ENCODE results near the gene HINT2.

The HINT2 gene

DNA sequence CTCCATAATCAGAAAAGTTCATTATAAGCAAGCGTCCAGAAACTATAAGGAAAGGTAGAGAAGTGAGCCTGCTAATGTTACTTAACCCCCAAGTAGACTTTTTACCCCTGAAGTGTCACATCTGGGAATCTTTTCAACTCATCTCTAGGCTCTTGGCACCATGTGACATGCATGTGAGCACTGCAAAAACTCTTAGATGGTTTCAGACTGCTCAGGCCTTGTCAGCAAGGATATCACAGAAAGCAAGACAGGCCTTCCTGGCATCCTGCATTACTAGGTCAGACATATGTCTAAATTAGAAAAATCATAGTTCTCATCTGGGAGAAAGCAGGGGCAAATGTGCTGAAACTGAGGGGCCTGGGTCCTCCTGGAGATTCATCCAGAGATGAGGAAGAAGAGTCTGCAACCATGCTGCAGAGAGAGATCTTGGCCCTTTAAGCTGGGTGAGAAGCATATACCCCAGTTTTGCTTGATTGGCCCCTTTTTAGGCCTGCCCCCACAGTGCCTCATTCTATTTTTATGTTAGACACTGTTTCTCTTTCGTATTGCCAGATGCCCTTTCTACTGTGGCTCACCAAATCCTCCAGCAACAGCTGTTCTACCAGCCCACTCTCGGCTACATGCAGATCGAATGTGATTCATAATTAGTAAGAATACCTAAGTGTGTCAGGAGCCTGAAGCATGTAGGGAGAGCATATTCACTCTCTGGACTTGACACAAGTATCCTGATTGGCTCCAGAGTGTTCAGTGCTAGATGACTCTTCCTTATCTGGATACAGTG, 33.1 kb upstream of the HINT2 start:
- Histone ChIP-seq H3K4me3 (ENCODE audit: low read depth in 1 of 2, low read length in 2 of 2) (no peak overlapping the region), H3K9me3 (ENCODE audit: insufficient read depth, low read length, severe bottlenecking) (no peaks in the 10 kb centered on the region), H3K4me1 (ENCODE audit: insufficient read depth, low read length) (no peaks in the 10 kb centered on the region), H3K36me3 (ENCODE audit: insufficient read depth, low read length) (peaks cover 11% of the 10 kb centered on the region), H2AFZ (ENCODE audit: low read depth, low read length) (no peak overlapping the region), H3K27ac (ENCODE audit: low read length) (no peak overlapping the region), H4K20me1 (ENCODE audit: insufficient read depth, low read length) (no peaks in the 10 kb centered on the region), H3K79me2 (ENCODE audit: insufficient read depth, low read length) (no peaks in the 10 kb centered on the region), H3K9ac (ENCODE audit: low read depth, low read length) (no peak overlapping the region), H3K4me2 (ENCODE audit: insufficient read depth, low read length) (no peak overlapping the region), H3K27me3 (ENCODE audit: insufficient read depth, low read length, poor library complexity) (no peaks in the 10 kb centered on the region)
- DNase-seq (no peak), ATAC-seq (ENCODE audit: insufficient read depth, low read depth) (no peak)
- TF ChIP-seq, protein P1, sequence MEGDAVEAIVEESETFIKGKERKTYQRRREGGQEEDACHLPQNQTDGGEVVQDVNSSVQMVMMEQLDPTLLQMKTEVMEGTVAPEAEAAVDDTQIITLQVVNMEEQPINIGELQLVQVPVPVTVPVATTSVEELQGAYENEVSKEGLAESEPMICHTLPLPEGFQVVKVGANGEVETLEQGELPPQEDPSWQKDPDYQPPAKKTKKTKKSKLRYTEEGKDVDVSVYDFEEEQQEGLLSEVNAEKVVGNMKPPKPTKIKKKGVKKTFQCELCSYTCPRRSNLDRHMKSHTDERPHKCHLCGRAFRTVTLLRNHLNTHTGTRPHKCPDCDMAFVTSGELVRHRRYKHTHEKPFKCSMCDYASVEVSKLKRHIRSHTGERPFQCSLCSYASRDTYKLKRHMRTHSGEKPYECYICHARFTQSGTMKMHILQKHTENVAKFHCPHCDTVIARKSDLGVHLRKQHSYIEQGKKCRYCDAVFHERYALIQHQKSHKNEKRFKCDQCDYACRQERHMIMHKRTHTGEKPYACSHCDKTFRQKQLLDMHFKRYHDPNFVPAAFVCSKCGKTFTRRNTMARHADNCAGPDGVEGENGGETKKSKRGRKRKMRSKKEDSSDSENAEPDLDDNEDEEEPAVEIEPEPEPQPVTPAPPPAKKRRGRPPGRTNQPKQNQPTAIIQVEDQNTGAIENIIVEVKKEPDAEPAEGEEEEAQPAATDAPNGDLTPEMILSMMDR (IDR thresholded peaks at IDR 0.05; ENCODE audit: borderline replicate concordance, extremely low read depth, low read length, poor library complexity, severe bottlenecking): no peak
- TF ChIP-seq EZH2 (IDR thresholded peaks at IDR 0.05; ENCODE audit: borderline replicate concordance, low read depth, low read length, severe bottlenecking): no peak

DNA sequence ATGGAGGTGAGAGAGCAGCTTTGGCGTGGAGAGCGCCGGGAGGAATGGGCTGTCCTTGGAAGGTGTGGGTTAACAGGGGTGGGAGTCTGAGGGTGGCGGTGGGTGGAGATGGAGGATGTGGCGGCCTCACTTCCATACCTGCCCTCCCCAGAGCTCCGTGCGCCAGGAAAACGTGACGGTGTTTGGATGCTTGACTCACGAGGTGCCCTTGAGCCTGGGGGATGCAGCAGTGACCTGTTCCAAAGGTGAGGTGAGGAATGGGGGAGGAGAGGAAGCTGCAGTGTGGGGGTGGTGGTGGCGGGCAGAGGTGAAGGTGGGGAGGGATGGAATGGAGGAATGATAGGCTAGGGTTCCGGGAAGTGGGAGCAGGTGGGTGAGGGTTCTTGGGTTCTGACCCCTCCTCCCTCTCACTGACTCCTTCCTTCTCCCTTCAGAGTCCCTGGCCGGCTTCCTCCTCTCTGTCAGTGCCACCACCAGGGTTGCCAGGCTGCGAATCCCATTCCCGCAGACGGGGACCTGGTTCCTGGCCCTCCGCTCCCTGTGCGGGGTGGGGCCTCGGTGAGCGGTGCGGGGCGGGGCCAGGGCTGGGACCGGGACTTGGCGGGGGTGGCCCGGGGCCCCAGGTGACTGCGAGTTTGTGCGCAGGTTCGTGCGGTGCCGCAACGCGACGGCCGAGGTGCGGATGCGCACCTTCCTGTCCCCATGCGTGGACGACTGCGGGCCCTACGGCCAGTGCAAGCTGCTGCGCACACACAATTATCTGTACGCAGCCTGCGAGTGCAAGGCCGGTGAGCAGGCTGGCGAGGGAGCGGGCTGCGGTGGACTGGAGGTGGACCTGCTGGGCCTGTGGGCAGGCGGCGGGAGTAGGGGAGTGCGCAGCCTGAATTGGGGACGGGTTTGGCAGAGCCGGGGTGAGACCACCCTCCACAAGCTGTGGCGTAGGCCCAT, 31.3 kb upstream of the HINT2 start:
- TF ChIP-seq EZH2 (IDR thresholded peaks at IDR 0.05; ENCODE audit: borderline replicate concordance, low read depth, low read length, severe bottlenecking): no peak
- TF ChIP-seq, protein P1 (IDR thresholded peaks at IDR 0.05; ENCODE audit: borderline replicate concordance, extremely low read depth, low read length, poor library complexity, severe bottlenecking): no peak
- no peaks in the 10 kb centered on the region for H3K27me3 ChIP-seq (ENCODE audit: insufficient read depth, low read length, poor library complexity)
- H3K79me2 ChIP-seq (ENCODE audit: insufficient read depth, low read length): no peaks in the 10 kb centered on the region
- H3K9ac ChIP-seq (ENCODE audit: low read depth, low read length): no peak overlapping the region
- H3K4me2 ChIP-seq (ENCODE audit: insufficient read depth, low read length): no peak overlapping the region
- no peak overlapping the region for H3K4me3 ChIP-seq (ENCODE audit: low read depth in 1 of 2, low read length in 2 of 2)
- peaks cover 11% of the 10 kb centered on the region for H3K36me3 ChIP-seq (ENCODE audit: insufficient read depth, low read length)
- ATAC-seq (ENCODE audit: insufficient read depth, low read depth) (no peak), DNase-seq (no peak)
- no peaks in the 10 kb centered on the region for H3K9me3 ChIP-seq (ENCODE audit: insufficient read depth, low read length, severe bottlenecking)
- no peaks in the 10 kb centered on the region for H3K4me1 ChIP-seq (ENCODE audit: insufficient read depth, low read length)
- no peaks in the 10 kb centered on the region for H4K20me1 ChIP-seq (ENCODE audit: insufficient read depth, low read length)
- H3K27ac ChIP-seq (ENCODE audit: low read length): no peak overlapping the region
- H2AFZ ChIP-seq (ENCODE audit: low read depth, low read length): no peak overlapping the region

DNA sequence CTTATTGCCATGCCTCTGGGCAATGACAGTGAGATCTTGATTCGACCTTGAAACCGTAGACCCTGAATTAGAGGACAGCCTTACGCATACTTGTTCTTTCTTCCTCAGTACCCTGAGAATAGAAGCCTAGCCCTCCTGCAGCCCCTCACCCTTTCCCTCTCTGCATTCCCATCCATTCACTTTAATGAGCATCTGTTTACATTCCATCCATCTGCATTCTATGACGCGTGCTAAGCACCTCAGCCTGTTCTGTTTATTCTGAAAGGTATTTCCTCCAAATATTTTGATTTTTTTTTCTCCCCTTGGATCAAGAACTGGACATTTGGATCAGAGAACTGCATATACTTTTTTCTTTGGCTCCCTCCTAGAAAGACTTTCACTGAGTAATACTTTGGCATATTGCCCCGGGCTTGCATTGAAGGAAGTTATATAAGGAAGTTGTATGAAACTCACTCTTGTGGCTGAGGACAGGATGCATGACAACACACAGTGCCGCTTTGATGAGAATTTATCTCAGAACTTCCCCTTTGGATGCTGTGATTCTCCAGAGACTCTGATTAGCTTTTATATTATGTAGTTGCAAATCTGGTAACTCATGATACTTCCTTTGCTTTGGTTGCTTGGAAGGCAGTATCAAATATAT, 29.9 kb upstream of the HINT2 start:
- peak; percentile 17 for DNase-seq
- no peaks in the 10 kb centered on the region for H3K79me2 ChIP-seq (ENCODE audit: insufficient read depth, low read length)
- H3K27ac ChIP-seq (ENCODE audit: low read length): no peak overlapping the region
- TF ChIP-seq EZH2 (IDR thresholded peaks at IDR 0.05; ENCODE audit: borderline replicate concordance, low read depth, low read length, severe bottlenecking): no peak
- TF ChIP-seq, protein P1 (IDR thresholded peaks at IDR 0.05; ENCODE audit: borderline replicate concordance, extremely low read depth, low read length, poor library complexity, severe bottlenecking): no peak
- no peaks in the 10 kb centered on the region for H3K27me3 ChIP-seq (ENCODE audit: insufficient read depth, low read length, poor library complexity)
- no peak overlapping the region for H3K4me2 ChIP-seq (ENCODE audit: insufficient read depth, low read length)
- no peak overlapping the region for H3K4me3 ChIP-seq (ENCODE audit: low read depth in 1 of 2, low read length in 2 of 2)
- H3K9ac ChIP-seq (ENCODE audit: low read depth, low read length): no peak overlapping the region
- ATAC-seq (ENCODE audit: insufficient read depth, low read depth): peak; percentile 64; the same call in 2 of the 3 replicates
- no peaks in the 10 kb centered on the region for H3K9me3 ChIP-seq (ENCODE audit: insufficient read depth, low read length, severe bottlenecking)
- H3K4me1 ChIP-seq (ENCODE audit: insufficient read depth, low read length): no peaks in the 10 kb centered on the region
- peaks cover 11% of the 10 kb centered on the region for H3K36me3 ChIP-seq (ENCODE audit: insufficient read depth, low read length)
- H2AFZ ChIP-seq (ENCODE audit: low read depth, low read length): no peak overlapping the region
- no peaks in the 10 kb centered on the region for H4K20me1 ChIP-seq (ENCODE audit: insufficient read depth, low read length)

All from DND-41 (cell line).